ENCODE results near the gene NUBP2.

GRCh38 chr16:1817716-1818115 is 35.0 kb downstream of the NUBP2 start:
- TF ChIP-seq CTCF (conservative IDR thresholded peaks at IDR 0.05; ENCODE audit: low read depth, low read length) (no peak), EZH2 (IDR thresholded peaks at IDR 0.05; ENCODE audit: borderline replicate concordance, low read depth, low read length, poor library complexity, severe bottlenecking) (no peak)
